HG02759 (cell line): ENCODE measurements around the gene SLC4A2.

Experiments
- ATAC-seq: cut with Tn5 transposase; IDR thresholded peaks from one replicate; pipeline ENCODE4 v1.9.1; 2021; ENCODE audit warnings: mild to moderate bottlenecking, moderate library complexity; ENCODE audit not compliant: unreplicated experiment

SLC4A2 gene

GRCh38 chr7:151110941-151111645 lies 51.7 kb downstream of the SLC4A2 start:
- peak; percentile 81 for ATAC-seq

- ATAC-seq, result no peak
These were observed 54.2 kb downstream of the SLC4A2 start for GRCh38 chr7:151113344-151114150.

- ATAC-seq, result peak; percentile 30
These were observed 55.0 kb downstream of the SLC4A2 start for GRCh38 chr7:151114151-151115090.

- peak; percentile 42 for ATAC-seq
These were observed 55.9 kb downstream of the SLC4A2 start for GRCh38 chr7:151115121-151115835.

- no peak for ATAC-seq
These were observed 56.5 kb downstream of the SLC4A2 start for GRCh38 chr7:151115836-151116418.

- ATAC-seq, result no peak
These were observed 57.4 kb downstream of the SLC4A2 start for GRCh38 chr7:151116603-151117440.

GRCh38 chr7:151117565-151117964 lies 58.2 kb downstream of the SLC4A2 start:
- ATAC-seq, result no peak

- no peak for ATAC-seq
These were observed 59.0 kb downstream of the SLC4A2 start for GRCh38 chr7:151118108-151119054.

GRCh38 chr7:151119055-151119415 lies 59.6 kb downstream of the SLC4A2 start:
- ATAC-seq, result no peak

GRCh38 chr7:151119902-151120301 lies 60.5 kb downstream of the SLC4A2 start:
- ATAC-seq, result no peak

GRCh38 chr7:151120896-151121295 lies 61.5 kb downstream of the SLC4A2 start:
- no peak for ATAC-seq

- ATAC-seq, result no peak
These were observed 62.2 kb downstream of the SLC4A2 start for GRCh38 chr7:151121380-151122170.

GRCh38 chr7:151122276-151122675 lies 62.9 kb downstream of the SLC4A2 start:
- ATAC-seq, result no peak

GRCh38 chr7:151122796-151123157 lies 63.4 kb downstream of the SLC4A2 start:
- no peak for ATAC-seq

GRCh38 chr7:151123158-151123821 lies 63.9 kb downstream of the SLC4A2 start:
- no peak for ATAC-seq

GRCh38 chr7:151123822-151124464 lies 64.6 kb downstream of the SLC4A2 start:
- peak; percentile 84 for ATAC-seq
